Skin of body (tissue), 2 donors: ENCODE measurements around the gene HEYL. TPM values are rescaled to one million over a fixed set of nuclear protein-coding genes. Genes with fewer than 3 reads are reported as not detected.

ENCODE experiments used
- DNase-seq: peaks from one replicate; lab custom pipeline; 2025; lab: John Stamatoyannopoulos, UW
- total RNA-seq: library from RNA; depleted of rRNA; stranded (reverse); fragments of >200 nt; gene quantifications from one replicate; pipeline ENCODE4 v1.2.3, GENCODE V29; 2014

Gene HEYL
- total RNA-seq, 1 donor from 2014 or later = 5.2 TPM

GRCh38 chr1:39638965-39639304 is 508 bp downstream of the HEYL start:
- DNase-seq = no peak

GRCh38 chr1:39637361-39637760 is 2.1 kb downstream of the HEYL start:
- no peak for DNase-seq

GRCh38 chr1:39635871-39636210 is 3.6 kb downstream of the HEYL start:
- DNase-seq = no peak

- DNase-seq = no peak
These were observed 4.1 kb downstream of the HEYL start for GRCh38 chr1:39635205-39635870.

GRCh38 chr1:39633422-39633821 is 6.0 kb downstream of the HEYL start:
- DNase-seq = no peak

- DNase-seq = no peak
These were observed 6.6 kb downstream of the HEYL start for GRCh38 chr1:39632682-39633417.

GRCh38 chr1:39632323-39632681 is 7.1 kb downstream of the HEYL start:
- DNase-seq = no peak

GRCh38 chr1:39631361-39632322 is 7.8 kb downstream of the HEYL start:
- no peak for DNase-seq

GRCh38 chr1:39628807-39629350 is 10.6 kb downstream of the HEYL start:
- no peak for DNase-seq

GRCh38 chr1:39626646-39627045 is 12.8 kb downstream of the HEYL start:
- no peak for DNase-seq

GRCh38 chr1:39625462-39626273 is 13.8 kb downstream of the HEYL start:
- no peak for DNase-seq

GRCh38 chr1:39625009-39625408 is 14.4 kb downstream of the HEYL start:
- no peak for DNase-seq

- no peak for DNase-seq
These were observed 16.4 kb downstream of the HEYL start for GRCh38 chr1:39623053-39623452.

GRCh38 chr1:39622427-39622826 is 17.0 kb downstream of the HEYL start:
- DNase-seq = no peak

- DNase-seq = no peak
These were observed 18.7 kb downstream of the HEYL start for GRCh38 chr1:39620659-39621165.

GRCh38 chr1:39617488-39618049 is 21.9 kb downstream of the HEYL start:
- no peak for DNase-seq

- DNase-seq = no peak
These were observed 24.3 kb downstream of the HEYL start for GRCh38 chr1:39615086-39615673.

- no peak for DNase-seq
These were observed 25.0 kb downstream of the HEYL start for GRCh38 chr1:39614488-39614887.

- DNase-seq = no peak
These were observed 26.2 kb downstream of the HEYL start for GRCh38 chr1:39613250-39613649.
